Measurements from ENCODE around the gene TSPAN12. TPM values are rescaled to one million over a fixed set of nuclear protein-coding genes. Genes with fewer than 3 reads are reported as not detected.

Gene TSPAN12
- total RNA-seq, 1 donor from 2014 or later: 33.3 TPM

DNA sequence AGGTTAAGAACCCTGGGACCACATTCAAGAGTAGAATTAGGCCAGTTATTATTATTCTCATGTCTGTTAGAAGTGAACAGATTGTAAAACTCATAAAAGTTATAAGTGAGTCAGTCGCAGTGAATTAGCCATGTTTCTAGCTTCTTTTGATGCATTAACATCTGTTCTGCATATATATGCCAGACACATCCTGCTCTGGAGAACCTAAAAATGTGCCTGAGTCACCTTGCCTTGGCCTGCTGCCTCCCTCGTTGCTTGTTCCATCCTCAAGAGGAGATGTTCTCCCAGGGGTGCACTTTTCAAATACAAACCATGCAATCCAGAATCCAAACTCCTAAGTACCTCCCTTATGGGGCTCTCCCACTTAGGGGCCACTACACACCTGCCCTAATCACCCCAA is 14.8 kb downstream of the TSPAN12 start:
- DNase-seq (ENCODE audit: low read depth, low spot score): no peak

DNA sequence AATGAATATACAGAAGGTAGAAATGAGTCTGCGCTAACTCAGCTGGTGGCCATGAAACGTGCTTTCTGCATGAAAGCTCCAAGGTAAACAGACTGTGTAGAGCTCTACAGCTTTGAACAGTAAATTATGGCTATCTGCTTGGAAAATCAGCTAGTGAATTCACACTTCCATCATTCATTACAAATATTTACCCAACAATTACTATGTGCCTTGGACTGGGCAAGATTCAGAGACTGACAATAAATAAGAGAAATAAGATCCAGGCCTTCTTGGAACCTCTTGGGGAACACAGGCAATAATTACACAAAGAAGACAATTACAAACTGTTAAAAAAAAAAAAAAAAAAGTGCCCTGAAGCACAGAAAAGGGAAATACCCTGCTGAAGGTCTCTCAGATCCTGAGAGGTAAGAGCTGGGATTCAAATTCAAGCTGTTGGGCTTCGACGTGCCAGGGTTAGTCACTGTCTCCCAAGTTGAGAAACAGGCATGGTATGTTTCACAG is 15.8 kb downstream of the TSPAN12 start:
- no peak for DNase-seq (ENCODE audit: low read depth, low spot score)

DNA sequence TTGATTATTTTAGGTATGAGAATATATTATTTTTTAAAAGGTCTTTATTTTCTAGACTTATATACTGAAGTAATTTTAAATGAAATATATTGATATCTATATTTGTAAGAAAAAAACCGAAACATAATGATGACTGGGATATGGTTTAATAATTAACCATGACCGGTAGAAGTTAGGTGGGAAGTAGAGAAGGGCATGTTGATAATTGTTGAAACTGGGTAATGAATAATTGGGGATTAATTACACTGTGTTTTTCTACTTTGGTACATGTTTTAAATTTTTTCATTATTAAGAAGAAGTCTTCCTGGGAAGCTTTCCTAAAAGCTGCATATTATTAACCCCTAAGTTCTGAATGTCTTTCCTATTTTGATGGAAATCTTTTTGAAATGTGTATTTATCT is 16.3 kb downstream of the TSPAN12 start:
- no peak for DNase-seq (ENCODE audit: low read depth, low spot score)

DNA sequence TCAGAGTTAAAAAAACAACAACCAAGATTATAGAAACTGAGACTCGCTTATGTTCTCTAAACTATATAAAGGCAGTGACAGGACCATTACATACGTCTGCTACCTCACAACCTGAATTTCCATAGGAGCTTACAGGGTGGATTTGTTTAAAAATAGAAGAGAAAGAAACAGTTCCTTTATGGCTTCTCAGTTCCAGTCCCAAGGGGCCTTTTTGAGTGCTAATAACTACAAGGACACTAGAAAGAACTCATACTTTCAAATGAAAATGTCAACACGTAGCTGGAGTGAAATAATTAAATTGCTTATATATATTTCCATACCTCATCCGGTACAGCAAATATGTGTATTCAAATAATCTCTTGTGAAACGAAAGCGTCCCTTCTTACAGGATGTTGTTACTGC is 19.7 kb downstream of the TSPAN12 start:
- DNase-seq (ENCODE audit: low read depth, low spot score): no peak

DNA sequence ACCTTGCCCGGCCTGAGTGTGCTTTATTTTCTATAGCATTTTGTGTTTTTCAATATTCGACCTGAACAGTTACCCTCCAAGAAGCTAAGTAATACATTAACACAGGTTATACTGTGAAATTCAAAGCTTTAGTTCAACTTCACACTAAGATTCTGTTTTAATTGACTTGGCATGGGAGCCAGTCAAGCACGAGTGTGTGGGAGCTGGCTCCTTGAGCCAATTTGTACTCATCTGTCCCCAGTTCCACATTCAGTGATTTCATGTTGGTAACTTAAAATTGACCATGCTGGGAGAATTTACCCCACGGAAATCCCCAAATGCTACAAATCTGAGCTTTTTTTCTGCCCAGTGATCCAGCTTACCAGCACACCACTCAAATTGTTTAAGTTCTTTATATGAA is 20.3 kb downstream of the TSPAN12 start:
- DNase-seq (ENCODE audit: low read depth, low spot score): no peak

DNA sequence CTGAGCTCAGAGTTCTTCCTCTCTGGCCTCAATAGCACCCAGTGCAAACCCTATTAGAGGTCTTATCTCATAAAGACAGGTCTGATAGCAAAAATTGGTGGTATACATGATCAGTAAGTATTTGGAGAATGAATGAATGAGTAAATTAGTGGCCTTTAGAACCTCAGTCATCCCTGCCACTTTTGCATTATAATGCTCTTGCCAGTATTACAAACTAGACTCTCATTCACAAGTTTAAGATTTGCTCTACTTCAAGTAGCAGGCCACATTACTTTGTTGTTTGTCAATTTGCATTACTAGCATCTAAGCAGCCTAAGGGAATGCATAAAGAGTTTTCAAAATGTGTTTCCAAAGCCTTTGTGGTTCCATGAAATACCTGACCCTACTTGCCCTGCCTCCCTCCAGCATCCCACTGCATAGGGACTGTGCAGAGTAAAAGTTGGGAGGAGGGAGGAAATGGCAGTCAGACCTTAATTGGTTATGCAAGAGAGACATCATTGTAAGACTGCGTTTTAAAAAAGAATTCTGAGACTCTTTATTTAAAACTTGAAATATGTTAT is 21.3 kb downstream of the TSPAN12 start:
- DNase-seq (ENCODE audit: low read depth, low spot score): no peak

DNA sequence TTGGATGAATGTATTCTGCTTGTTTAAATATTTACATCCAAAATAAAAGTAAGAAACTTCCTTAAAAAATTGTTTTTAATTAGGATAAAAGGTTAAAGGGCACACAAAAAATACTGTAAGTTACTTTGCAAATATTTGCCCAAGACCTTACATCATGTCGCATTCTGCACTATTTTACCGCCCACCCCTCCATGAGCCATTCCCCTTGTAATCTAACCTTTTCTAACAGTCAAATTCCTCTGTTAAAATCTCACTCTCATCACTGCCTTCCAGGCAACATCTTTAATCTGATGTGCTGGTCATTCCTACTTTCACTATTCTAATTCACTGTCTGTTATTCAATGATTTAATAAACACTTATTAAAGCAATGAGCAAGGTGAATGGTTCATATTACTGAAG is 23.2 kb downstream of the TSPAN12 start:
- DNase-seq (ENCODE audit: low read depth, low spot score): no peak

DNA sequence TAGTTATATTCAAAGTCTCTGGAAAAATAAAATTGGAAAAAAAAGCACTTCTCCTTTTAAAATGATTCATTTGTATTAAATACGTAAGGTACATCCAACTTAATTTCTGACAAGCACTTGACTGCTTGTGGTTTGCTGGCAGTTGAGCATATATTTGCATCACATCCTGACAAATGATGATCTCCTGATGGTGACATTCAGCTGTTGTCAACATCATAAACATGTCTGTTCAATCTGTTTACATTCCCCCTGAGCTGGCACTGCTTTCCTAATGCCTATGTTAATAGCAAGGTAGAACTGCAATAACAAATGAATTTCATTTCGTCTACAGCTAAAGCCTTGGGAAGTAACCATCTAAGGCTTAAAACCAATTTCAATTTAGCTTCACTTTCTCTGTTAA is 24.4 kb downstream of the TSPAN12 start:
- no peak for DNase-seq (ENCODE audit: low read depth, low spot score)

DNA sequence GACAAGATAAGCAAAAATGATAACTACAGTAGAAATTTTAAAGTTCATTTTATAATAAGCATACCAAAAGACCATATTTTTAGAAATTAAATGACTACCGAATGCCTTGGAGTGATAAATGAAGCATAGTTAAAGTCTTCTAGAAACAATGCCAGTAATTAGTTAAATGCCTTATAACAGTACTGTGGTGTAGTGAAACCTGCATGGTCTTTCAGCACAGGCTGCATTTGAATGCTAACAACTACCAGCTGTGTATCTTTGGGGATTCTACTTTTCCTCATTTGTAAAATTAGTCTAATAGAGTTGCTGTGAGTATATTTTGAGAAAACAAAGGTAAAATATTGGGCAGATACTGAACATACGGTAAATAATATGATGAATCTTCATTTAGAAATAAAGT is 25.1 kb downstream of the TSPAN12 start:
- no peak for DNase-seq (ENCODE audit: low read depth, low spot score)

DNA sequence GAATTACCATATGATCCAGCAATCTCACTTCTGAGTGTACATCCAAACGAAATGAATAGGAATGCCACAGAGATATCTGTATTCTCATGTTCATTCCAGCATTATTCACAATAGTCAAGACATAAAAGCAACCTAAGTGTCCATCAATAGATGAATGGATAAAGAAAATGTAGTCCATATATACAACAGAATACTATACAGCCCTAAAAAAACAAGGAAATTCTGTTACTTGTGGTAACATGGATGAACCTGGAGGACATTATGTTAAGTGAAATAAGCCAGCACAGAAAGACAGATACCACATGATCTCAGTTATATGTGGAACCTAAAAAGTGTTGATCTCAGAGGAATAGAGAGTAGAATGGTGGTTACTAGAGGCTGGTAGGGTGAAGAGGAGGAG is 26.7 kb downstream of the TSPAN12 start:
- DNase-seq (ENCODE audit: low read depth, low spot score): no peak

DNA sequence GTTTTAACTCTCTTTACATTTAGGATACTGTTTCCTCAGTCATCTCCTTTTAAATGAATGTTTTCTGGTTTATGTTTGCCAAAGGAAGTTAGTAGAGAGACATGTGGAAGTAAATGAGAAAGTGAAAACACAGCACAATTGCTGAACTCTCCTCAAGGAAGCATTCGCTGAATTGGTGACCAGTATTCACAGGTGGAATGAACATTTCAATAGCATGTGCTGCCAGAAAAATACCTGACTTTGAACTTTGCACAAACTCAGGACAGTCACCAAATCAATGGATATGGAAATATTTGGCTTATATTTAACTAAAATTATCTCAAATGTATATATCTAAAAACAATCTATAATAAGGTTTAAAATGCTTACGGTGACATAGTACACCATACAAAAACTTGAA is 28.5 kb downstream of the TSPAN12 start:
- no peak for DNase-seq (ENCODE audit: low read depth, low spot score)

DNA sequence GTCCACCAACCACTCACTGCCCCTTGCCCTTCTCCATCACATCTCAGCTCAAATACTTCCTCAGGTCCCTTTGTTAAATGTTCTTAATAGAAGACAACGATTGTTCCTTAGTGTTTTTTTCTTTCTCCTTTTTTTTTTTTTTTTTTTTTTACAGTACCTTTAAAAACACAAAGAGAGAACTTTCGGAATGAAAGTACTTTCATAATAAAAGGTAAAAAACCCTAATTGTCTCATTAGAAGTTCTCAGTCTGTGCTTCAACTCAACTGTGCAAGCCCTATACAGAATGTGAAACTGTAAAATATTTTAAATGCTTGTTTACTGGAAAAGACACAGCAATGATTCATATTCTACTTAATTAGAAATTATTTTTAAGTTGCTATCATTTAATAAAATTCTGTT is 29.4 kb downstream of the TSPAN12 start:
- no peak for DNase-seq (ENCODE audit: low read depth, low spot score)

DNA sequence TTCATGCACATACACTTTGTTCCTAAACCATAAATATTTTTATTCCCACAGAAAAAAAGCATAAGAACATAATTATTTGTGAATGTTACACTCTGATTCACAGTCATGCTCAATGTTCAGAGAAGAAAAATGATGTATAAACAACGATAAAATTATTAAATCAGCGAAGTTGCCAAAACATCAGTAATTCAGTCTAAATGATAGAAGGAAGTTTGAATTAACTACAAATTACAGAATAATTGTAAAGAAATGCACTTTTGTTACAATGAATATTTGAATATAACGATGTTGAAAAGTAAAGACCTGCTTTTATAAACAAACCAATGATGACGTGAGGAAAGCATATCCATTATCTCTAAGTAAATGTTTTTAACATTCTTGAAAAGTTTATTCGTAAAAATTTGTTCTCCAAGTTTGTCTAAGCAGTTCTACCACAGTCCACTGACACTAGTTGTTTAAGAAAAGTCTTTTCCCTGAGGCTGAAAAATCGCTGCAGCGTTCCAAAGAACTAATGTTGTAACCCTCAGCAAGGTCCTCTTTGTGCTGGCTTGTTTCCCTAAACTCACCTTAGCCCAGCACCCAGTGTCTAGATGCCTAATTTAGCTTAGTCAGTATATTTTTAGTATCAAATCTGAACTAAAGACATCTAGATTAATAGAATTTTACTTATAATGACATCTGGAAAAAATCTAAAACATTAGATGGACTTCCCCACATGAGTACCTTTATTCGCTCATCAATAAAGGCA is 30.4 kb downstream of the TSPAN12 start:
- no peak for DNase-seq (ENCODE audit: low read depth, low spot score)

DNA sequence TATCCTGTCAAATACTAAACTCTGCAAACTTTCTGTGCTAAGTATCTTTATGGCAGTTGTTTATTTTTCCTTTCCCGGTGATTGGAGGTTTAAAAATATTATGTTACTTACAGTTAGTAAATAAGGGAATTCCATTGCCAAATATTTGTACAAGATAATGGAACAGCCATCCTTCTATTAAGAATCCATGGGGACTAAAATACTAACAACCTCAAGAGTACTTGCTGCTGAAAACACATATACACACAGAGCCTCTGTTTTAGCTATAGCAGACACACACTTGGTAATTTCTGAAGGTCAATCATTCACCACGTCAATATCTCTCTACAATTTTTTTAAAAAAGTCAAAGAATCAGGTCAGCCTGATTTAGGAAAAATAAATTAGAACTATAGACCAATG is 32.4 kb downstream of the TSPAN12 start:
- no peak for DNase-seq (ENCODE audit: low read depth, low spot score)

DNA sequence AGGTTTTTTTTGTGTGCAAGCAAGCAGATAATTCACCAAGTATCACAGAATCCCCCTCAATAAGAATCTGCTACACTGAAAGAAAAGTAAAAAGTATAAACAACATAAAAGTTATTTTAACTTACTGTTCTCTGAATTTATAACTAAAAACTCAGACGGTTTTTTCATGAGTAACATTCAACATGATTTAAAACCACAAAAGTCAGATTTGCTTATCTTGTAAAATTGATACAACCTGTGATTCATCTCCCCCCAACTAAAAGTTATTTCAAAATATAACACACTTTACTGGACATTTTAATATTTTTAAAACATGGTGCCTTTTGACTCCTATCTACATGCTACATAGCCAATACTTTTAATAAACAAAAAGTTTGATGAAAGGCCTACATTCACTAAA is 32.8 kb downstream of the TSPAN12 start:
- no peak for DNase-seq (ENCODE audit: low read depth, low spot score)

DNA sequence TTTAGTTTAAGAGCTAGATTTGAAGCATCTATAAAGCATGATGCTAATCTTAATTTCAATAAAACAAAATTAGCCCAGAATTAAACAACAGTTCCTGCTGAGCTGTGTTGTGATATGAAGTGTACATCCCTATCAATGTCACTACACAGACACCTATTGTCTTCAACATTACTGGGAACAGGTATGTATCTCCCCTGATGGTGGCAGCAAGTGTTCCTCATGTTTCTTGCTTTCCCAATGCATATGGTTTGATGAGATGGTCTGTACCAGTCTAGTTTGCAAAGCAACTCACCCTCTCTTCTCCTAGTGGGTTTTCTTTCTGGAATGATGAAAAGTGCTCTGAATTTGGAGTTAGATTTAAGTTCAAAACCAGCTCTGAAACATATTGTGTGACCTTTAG is 38.1 kb downstream of the TSPAN12 start:
- no peak for DNase-seq (ENCODE audit: low read depth, low spot score)

DNA sequence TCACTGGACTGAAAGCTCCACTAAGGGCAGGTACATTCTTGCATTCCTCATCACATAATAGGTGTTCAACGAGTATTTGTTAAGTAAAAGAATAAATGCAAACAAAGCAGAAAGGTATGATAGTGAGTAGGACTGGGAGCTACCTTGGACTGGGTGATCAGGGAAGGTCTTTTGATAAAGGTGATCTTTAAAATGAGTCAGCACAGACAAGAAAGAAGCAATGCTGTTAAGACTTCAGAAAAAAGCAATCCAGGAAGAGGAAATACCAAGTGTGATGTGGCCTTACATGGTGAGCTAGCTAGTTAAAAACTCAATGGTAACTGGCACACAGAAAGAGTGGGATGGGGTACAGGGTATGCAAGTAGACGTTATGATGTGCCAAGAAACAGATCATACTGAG is 40.1 kb downstream of the TSPAN12 start:
- no peak for DNase-seq (ENCODE audit: low read depth, low spot score)

DNA sequence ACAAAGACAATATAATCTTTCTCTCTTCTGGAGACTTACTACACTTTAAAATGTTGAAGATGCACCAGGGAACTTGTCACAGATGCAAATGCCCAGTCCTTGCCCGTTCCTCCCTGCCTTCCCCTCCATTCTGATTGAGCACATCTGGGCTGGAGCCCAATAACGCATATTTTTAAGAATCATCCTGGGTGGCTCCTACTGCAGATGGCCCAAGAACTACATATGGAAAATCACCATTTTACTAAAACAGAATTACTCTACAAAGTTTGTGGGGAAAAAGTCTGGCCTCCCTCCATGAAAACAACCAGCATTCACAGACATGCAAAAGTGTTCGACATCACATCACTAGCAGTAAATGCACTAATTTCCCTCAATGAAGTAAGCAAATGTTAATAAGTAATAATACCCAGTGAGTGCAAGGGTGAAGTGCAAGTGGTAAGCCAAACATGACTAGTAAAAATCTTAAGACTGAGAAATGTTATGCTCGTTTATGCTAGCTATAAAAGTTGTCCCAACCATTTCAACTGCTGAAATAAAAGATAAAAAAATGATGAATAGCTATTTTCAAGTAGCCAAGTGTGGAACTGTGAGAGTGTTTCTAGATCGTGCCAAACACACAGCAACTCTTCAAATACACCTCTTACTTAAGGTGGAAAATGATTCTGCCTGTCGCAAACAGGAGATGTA is 43.5 kb downstream of the TSPAN12 start:
- no peak for DNase-seq (ENCODE audit: low read depth, low spot score)

DNA sequence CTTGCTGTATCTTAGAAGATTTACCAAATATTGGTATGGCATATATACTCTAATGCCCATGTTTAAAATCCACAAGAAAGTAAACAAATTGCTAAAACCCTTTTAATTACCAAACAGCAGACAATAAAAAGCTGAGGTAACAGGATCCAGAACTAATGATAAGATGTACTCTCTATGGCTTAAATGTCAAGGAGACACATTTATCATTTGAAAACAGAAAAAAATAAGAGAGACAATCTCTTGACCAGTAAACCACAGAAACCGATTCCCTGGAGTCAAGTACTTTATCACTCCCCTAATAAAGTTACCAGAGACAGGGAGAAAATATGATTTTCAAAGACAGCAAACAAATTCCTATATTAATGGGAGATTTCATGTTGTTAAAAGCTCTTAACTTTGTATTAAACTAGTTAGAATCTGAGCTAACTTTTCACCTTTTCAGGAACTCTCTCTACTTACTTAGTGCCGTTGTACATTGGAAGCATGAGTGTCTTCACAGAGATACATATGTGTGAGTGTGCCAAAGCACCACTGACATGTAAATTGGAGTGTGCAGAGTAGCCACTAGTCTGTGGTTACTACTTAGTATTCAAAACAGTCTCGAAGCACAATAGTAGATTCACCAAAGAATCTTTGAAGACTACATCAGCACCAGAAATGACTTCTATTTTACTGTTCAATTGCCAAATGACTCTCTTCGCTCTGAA is 44.2 kb downstream of the TSPAN12 start:
- no peak for DNase-seq (ENCODE audit: low read depth, low spot score)

DNA sequence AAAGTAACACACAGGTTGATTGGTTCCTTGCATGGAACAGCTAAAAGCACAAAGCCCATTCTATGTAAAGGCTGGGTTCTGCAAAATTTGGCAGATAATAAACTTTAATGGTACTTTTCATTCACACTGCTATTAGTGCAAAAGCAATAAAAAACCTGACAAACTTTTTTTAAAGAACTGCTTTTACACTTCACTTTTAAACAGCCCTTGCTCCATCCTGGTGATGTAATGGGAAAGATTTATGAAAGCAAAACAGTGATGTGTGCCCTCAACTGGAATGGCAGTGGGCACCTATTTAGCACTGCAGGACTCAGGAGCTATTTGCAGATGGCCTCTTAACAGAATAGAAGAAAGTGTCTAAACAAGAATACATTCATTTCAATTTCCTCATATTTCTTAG is 44.9 kb downstream of the TSPAN12 start:
- DNase-seq (ENCODE audit: low read depth, low spot score): no peak

DNA sequence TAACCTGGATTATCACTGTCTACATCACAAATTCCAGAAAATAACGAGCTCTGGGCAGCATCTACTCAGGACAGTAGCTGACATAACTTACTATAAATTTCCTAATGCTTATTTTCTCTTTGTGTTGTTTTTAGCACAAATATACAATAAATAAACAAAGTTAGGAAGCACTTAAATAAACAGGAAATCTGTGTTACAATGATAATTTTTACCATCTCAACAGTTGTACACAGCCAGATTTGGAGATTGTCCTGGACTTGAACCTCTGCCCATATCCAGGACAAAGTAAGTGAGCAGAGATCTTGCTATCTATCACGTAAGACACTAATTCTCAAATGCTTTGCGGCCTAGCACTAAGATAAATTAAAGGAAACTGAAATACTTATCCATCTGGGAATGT is 48.7 kb downstream of the TSPAN12 start:
- DNase-seq (ENCODE audit: low read depth, low spot score): no peak

DNA sequence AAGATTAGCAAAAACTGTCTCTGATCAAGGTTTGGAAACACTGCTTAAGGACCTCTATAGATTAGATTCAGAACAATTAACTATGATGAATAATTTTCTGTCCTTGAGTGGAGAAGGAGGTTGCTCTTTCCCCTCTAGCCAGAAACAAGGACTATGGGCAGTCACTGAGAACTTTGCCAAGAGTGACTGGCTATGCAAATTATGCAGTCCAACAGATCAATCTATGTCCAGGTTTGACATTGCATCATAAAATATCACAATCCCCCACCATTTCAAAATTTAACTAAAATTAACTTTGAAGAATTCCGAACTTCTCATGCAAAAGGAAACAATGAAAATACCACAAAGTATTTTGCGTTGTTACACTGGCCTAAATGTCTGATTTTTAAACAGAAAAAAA is 50.6 kb downstream of the TSPAN12 start:
- no peak for DNase-seq (ENCODE audit: low read depth, low spot score)
